Thyroid gland (tissue), 4 donors: ENCODE data around the gene SPACA6. TPM values are rescaled to one million over a fixed set of nuclear protein-coding genes. Genes with fewer than 3 reads are reported as not detected.

ENCODE experiments used
- DNase-seq, 2 donors: peaks; one replicate each; pipeline ENCODE4 v3.0.0-alpha.2; 2019
- H3K27ac ChIP-seq, 3 donors: fragments of 200-600 bp; sonication (generic); 1 replicate in 2 of 3; 2 replicates in 1 of 3; pipeline ENCODE4 v1.5.1; 2016 to 2019; ENCODE audit warnings: mild to moderate bottlenecking in 1 of 3, moderate library complexity in 1 of 3
- H3K27me3 ChIP-seq: fragments of 200-600 bp; sonication (generic); one replicate; pipeline ENCODE4 v1.5.1; 2019
- H3K36me3 ChIP-seq, 2 donors: fragments of 200-600 bp; sonication (generic); one replicate each; pipeline ENCODE4 v1.5.1; 2016 to 2019
- H3K4me1 ChIP-seq, 2 donors: fragments of 200-600 bp; sonication (generic); one replicate each; pipeline ENCODE4 v1.5.1; 2017 to 2019
- H3K4me3 ChIP-seq, 3 donors: fragments of 200-600 bp; sonication (generic); replicated peaks in 1 of 3; 1 replicate in 2 of 3; 2 replicates in 1 of 3; pipeline ENCODE4 v1.5.1; 2016; ENCODE audit warnings: mild to moderate bottlenecking in 1 of 3
- H3K9me3 ChIP-seq: fragments of 200-600 bp; sonication (generic); one replicate; pipeline ENCODE4 v1.5.1; 2017
- POLR2A ChIP-seq, 2 donors: fragments of 450-650 bp; IDR thresholded peaks; one replicate each; pipeline ENCODE4 v1.6.1; 2017; ENCODE audit warnings: antibody characterized with exemption in 2 of 2, mild to moderate bottlenecking in 2 of 2, moderate library complexity in 1 of 2
- WGBS, 2 donors: methylation state at CpG; one replicate each; pipeline ENCODE4 v1.1.5; 2017; 5-methylcytosine and 5-hydroxymethylcytosine counted together
- intact Hi-C: fragments of 100-400 bp; cut with DNase I; formaldehyde crosslinking; loops from one replicate; pipeline ENCODE4 v1.15.1; 2023
- total RNA-seq, 4 donors: library from RNA; depleted of rRNA; stranded (reverse); fragments of >200 nt; gene quantifications; one replicate each; pipeline ENCODE4 v1.2.3, GENCODE V29; 2016
- TF ChIP-seq, protein P1 (sequence below), 6 experiments: fragments of 200-600 bp in 3 of 6; fragments of 450-650 bp in 3 of 6; sonication (generic) in 3 of 6; IDR thresholded peaks; one replicate each; pipeline ENCODE4 v1.5.1; 2016 to 2019; ENCODE audit warnings: antibody characterized with exemption in 6 of 6, mild to moderate bottlenecking in 2 of 6, inconsistent platforms in 1 of 6, moderate library complexity in 1 of 6

SPACA6 gene
- total RNA-seq, 4 donors from 2014 or later = 11.9 to 26.2 (median 20.4) TPM

DNA sequence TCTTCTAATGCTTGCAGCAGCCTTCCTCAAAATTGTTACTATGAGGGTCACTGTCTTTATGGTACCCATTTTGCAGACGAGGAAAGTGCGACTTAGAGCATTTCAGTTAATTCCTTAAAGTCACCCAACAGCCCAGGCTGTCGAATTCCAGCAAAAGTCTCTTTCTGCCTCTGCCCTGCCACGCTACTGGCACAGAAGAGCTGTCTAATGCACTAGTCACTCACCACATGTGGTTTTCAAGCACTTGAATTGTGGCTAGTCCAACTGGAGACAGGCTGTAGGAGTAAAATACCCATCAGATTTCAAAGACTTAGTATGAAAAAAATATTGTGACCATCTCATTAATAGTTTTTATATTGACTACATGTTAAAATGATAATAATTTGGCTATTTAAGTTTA is 56.8 kb downstream of the SPACA6 start:
- Histone ChIP-seq H3K27me3 (no peaks in the 10 kb centered on the region), H3K36me3 (no peaks in the 10 kb centered on the region), H3K27ac (no peak overlapping the region), H3K4me1 (no peaks in the 10 kb centered on the region), H3K4me3 (no peak overlapping the region), H3K9me3 (no peaks in the 10 kb centered on the region)
- intact Hi-C loops = no loop called here
- 55 to 86% methylated on average over 4 of the region's 4 CpGs for WGBS, 2 donors
- no peak for DNase-seq
- TF ChIP-seq, protein P1, sequence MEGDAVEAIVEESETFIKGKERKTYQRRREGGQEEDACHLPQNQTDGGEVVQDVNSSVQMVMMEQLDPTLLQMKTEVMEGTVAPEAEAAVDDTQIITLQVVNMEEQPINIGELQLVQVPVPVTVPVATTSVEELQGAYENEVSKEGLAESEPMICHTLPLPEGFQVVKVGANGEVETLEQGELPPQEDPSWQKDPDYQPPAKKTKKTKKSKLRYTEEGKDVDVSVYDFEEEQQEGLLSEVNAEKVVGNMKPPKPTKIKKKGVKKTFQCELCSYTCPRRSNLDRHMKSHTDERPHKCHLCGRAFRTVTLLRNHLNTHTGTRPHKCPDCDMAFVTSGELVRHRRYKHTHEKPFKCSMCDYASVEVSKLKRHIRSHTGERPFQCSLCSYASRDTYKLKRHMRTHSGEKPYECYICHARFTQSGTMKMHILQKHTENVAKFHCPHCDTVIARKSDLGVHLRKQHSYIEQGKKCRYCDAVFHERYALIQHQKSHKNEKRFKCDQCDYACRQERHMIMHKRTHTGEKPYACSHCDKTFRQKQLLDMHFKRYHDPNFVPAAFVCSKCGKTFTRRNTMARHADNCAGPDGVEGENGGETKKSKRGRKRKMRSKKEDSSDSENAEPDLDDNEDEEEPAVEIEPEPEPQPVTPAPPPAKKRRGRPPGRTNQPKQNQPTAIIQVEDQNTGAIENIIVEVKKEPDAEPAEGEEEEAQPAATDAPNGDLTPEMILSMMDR (IDR thresholded peaks at IDR 0.05) = no peak
- no peak for TF ChIP-seq POLR2A (IDR thresholded peaks at IDR 0.05)

DNA sequence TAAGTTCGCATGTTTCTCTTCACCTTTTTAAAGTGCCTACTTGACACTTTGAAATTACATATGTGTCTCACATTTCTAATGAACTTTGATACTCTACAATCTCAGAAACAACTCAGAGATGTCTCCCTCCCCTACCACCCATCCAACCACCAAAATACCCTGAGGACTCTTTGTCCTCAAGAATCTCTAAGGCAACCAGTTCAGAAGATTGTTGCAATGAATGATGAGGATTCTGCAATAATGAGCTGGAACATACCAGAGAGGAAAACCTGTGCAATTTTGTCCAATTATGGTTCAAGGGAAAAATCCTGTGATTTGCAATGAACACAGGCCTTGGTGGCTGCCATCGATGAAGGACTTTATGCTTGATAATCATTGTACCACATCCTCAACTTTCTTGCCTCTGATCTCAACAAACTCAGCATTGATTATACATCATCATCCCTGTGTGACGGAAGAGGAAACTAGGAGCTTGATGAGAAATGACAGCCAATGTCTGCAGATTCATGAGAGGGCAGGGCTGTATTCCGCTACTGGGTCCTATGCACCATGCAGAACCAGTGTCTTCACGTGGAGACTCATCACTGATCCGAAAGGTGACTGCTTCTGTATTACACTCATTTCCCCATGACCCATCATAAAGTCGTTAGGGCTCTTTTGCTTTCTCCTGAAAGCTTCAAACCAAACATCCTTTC is 57.4 kb downstream of the SPACA6 start:
- WGBS, 2 donors = 84 to 87% methylated on average over 7 of the region's 7 CpGs

DNA sequence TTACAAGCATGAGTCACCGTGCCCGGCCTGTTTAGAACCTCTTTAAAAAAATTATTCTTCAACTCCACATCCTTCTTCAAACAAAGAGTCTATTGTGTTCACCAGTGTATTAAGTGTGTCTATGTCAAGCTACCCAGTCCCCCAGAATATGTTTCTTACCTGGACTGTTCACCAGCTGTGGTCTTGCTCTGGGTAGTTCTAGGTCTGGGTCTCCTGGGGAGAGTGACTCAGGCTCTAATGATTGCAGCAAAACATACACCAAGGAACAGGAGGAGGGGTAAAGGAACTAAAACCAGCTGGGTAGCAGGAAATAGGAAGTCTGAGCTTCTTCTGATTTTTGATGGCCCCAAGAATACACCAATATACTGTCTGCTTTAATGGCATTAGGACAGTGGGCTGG is 58.5 kb downstream of the SPACA6 start, which contains the start of gene FPR1:
FPR1 (minus strand) TSS at position 224 of the 400 bp plus-strand sequence. CDS start 4,884 bp downstream, outside the sequence.
- Histone ChIP-seq H3K27ac (no peak within 1 kb of the TSS), H3K4me3 (no peak within 1 kb of the TSS), H3K9me3 (no peaks in the 10 kb centered on the region), H3K36me3 (no peaks in the 10 kb centered on the region), H3K4me1 (no peaks in the 10 kb centered on the region), H3K27me3 (no peaks in the 10 kb centered on the region)
- DNase-seq = no peak
- intact Hi-C loops = no loop called here
- TF ChIP-seq, protein P1 (IDR thresholded peaks at IDR 0.05) = no peak
- no peak for TF ChIP-seq POLR2A (IDR thresholded peaks at IDR 0.05)
- 55 to 84% methylated on average over 2 of the region's 2 CpGs for WGBS, 2 donors

More for the DNA sequence above, 57.4 kb downstream of the SPACA6 start:
- intact Hi-C loops = no loop called here
- Histone ChIP-seq H3K9me3 (no peaks in the 10 kb centered on the region), H3K27me3 (no peaks in the 10 kb centered on the region), H3K4me1 (no peaks in the 10 kb centered on the region), H3K27ac (no peak overlapping the region), H3K4me3 (no peak overlapping the region), H3K36me3 (no peaks in the 10 kb centered on the region)
- no peak for DNase-seq
- TF ChIP-seq POLR2A (IDR thresholded peaks at IDR 0.05) = no peak
- TF ChIP-seq, protein P1 (IDR thresholded peaks at IDR 0.05) = no peak

DNA sequence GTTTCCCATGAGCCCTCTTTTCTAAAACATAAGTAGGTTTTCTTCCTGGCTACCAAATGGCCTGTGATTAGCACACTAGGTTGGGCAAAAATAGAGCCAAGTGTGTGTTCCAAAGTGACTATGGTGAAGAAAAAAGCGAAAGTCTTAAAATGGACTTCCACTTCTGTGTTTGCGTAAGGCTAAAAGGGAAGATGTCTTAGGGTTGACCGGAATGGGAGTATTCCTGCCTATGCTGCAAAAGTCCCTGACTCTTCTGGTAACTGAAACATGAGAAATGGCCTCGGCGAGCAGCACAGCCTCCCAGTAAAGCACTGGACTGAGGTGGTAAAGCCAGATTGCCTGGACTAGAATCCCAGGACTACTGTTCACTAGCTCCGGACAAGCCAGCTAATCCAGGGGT is 61.0 kb downstream of the SPACA6 start:
- H3K27me3 ChIP-seq = no peaks in the 10 kb centered on the region
- no peak overlapping the region for H3K4me3 ChIP-seq
- H3K27ac ChIP-seq = no peak overlapping the region
- H3K9me3 ChIP-seq = no peaks in the 10 kb centered on the region
- intact Hi-C loops = no loop called here
- H3K36me3 ChIP-seq = no peaks in the 10 kb centered on the region
- 92% methylated on average over 6 of the region's 6 CpGs for WGBS, 2 donors
- TF ChIP-seq, protein P1 (IDR thresholded peaks at IDR 0.05) = no peak
- no peak for TF ChIP-seq POLR2A (IDR thresholded peaks at IDR 0.05)
- no peak for DNase-seq
- no peaks in the 10 kb centered on the region for H3K4me1 ChIP-seq

DNA sequence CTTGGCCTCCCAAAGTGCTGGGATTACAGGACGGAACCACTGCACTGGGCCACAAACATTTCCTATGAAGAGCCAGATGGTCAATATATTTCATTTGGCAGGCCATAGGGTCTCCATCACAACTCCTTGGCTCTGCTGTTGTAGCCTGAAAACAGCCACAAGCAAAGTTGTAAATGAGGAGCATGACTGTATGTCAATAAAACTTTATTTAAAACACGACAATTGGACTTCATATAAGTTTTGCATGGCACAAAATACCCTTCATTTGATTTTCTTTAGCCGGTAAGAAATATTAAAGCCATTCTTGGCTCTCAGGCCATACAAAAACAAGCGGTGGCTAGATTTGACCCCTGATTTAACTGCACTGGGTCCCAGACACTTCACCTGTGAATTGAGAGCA is 61.6 kb downstream of the SPACA6 start:
- H3K9me3 ChIP-seq = no peaks in the 10 kb centered on the region
- 80 to 86% methylated on average over 4 of the region's 4 CpGs for WGBS, 2 donors
- H3K4me1 ChIP-seq = no peaks in the 10 kb centered on the region
- no peak overlapping the region for H3K27ac ChIP-seq
- H3K36me3 ChIP-seq = no peaks in the 10 kb centered on the region
- no peak for DNase-seq
- intact Hi-C loops = no loop called here
- TF ChIP-seq, protein P1 (IDR thresholded peaks at IDR 0.05) = no peak
- no peak for TF ChIP-seq POLR2A (IDR thresholded peaks at IDR 0.05)
- H3K27me3 ChIP-seq = no peaks in the 10 kb centered on the region
- no peak overlapping the region for H3K4me3 ChIP-seq
